Measurements from ENCODE around the gene DNAH11.

GRCh38 chr7:21768279-21768678 is 225.4 kb downstream of the DNAH11 start:
- no peak for TF ChIP-seq CTCF (conservative IDR thresholded peaks at IDR 0.05 in 1 of 2, IDR thresholded peaks at IDR 0.05 in 1 of 2; ENCODE audit: low read depth in 1 of 2, low read length in 2 of 2)
- TF ChIP-seq EZH2 (IDR thresholded peaks at IDR 0.05; ENCODE audit: low read length, missing control alignments): no peak

Data from fibroblast of lung (primary cell).